ENCODE results near the gene ZNF532.

- no peak for TF ChIP-seq EZH2 (IDR thresholded peaks at IDR 0.05; ENCODE audit: borderline replicate concordance, low read depth, low read length, poor library complexity, severe bottlenecking)
- TF ChIP-seq CTCF (conservative IDR thresholded peaks at IDR 0.05; ENCODE audit: low read depth, low read length) = no peak
These were observed 7.1 kb downstream of the ZNF532 start for GRCh38 chr18:58871514-58872420.
